Body of pancreas (tissue), 4 donors: ENCODE measurements around the gene APC2.

ENCODE experiments used
- CTCF ChIP-seq, 7 experiments: fragments of 450-650 bp in 4 of 7; fragments of 200-600 bp in 3 of 7; sonication (generic) in 3 of 7; IDR thresholded peaks; one replicate each; pipeline ENCODE4 v1.5.1; 2016 to 2019; ENCODE audit warnings: antibody characterized with exemption in 7 of 7
- POLR2A ChIP-seq, 3 donors: fragments of 450-650 bp; IDR thresholded peaks; one replicate each; pipeline ENCODE4 v1.6.1; 2016; ENCODE audit warnings: antibody characterized with exemption in 3 of 3, mild to moderate bottlenecking in 2 of 3

- no peak for TF ChIP-seq CTCF (IDR thresholded peaks at IDR 0.05)
- TF ChIP-seq POLR2A (IDR thresholded peaks at IDR 0.05) = no peak
Observed at GRCh38 chr19:1511318-1512317, 61.7 kb downstream of the APC2 start.
